Measurements from ENCODE around the gene MMP8.

MMP8 gene

GRCh38 chr11:102724904-102725500, at the start of gene MMP8:
Gene MMP8, minus strand, starts transcription at chr11:102724954. Its CDS starts 99 bp downstream, at chr11:102724855.
- TF ChIP-seq, protein P1, sequence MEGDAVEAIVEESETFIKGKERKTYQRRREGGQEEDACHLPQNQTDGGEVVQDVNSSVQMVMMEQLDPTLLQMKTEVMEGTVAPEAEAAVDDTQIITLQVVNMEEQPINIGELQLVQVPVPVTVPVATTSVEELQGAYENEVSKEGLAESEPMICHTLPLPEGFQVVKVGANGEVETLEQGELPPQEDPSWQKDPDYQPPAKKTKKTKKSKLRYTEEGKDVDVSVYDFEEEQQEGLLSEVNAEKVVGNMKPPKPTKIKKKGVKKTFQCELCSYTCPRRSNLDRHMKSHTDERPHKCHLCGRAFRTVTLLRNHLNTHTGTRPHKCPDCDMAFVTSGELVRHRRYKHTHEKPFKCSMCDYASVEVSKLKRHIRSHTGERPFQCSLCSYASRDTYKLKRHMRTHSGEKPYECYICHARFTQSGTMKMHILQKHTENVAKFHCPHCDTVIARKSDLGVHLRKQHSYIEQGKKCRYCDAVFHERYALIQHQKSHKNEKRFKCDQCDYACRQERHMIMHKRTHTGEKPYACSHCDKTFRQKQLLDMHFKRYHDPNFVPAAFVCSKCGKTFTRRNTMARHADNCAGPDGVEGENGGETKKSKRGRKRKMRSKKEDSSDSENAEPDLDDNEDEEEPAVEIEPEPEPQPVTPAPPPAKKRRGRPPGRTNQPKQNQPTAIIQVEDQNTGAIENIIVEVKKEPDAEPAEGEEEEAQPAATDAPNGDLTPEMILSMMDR (IDR thresholded peaks at IDR 0.05; ENCODE audit: extremely low read depth, insufficient read depth, missing control alignments) = no peak
- no peak for DNase-seq (ENCODE audit: low spot score)
- in situ Hi-C loops (cut with MboI; ENCODE audit: low pct_unique_long_range_greater_than_20kb, low sequenced_read_pairs, unreplicated experiment) = no loop called here

GRCh38 chr11:102773386-102773785, 48.6 kb upstream of the MMP8 start:
- no peak for DNase-seq (ENCODE audit: low spot score)
- in situ Hi-C loops (cut with MboI; ENCODE audit: low pct_unique_long_range_greater_than_20kb, low sequenced_read_pairs, unreplicated experiment) = no loop called here
- TF ChIP-seq, protein P1 (IDR thresholded peaks at IDR 0.05; ENCODE audit: extremely low read depth, insufficient read depth, missing control alignments) = no peak

DNA sequence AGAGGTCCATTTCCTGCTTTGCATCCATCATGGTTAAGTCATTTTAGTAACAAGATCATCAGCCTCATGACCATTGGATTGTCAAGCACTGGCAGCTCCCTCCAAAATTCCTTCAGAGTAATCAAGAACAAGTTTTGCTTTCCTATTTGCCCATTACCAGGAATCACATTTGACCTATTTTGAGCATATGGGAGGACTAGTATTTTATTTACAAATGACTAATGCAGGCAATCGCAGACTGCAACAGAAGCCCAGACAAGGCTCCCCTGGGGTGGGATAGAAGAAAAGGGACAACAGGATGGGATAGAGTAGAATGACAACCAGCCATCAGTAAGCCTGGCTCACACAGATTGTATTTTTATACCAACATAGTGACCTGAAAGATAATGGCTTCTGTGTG, 46.6 kb upstream of the MMP8 start:
- DNase-seq (ENCODE audit: low spot score) = no peak
- in situ Hi-C loops (cut with MboI; ENCODE audit: low pct_unique_long_range_greater_than_20kb, low sequenced_read_pairs, unreplicated experiment) = no loop called here
- TF ChIP-seq, protein P1 (IDR thresholded peaks at IDR 0.05; ENCODE audit: extremely low read depth, insufficient read depth, missing control alignments) = no peak

GRCh38 chr11:102770191-102770590, 45.4 kb upstream of the MMP8 start:
- DNase-seq (ENCODE audit: low spot score) = no peak
- in situ Hi-C loops (cut with MboI; ENCODE audit: low pct_unique_long_range_greater_than_20kb, low sequenced_read_pairs, unreplicated experiment) = no loop called here

DNA sequence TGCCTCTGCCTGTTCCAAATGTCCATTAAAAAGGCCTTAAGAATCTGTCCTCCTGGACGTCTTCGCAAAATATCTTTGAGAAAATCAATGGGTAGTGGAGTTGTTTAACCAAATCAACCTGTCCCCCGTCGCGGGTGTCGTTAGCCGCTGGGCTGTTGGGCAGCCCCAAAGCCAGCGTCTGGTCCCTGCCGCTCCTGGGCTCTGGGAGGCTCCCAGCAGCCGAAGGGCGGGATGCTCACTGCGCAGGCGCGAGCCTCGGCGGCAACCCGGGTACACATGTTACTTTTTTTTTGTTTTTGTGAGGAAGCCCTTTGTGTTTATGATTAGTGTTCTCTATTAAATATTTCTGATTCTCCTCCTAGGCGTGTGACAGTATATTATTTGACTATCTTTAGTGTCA, 43.0 kb upstream of the MMP8 start:
- DNase-seq (ENCODE audit: low spot score) = no peak
- TF ChIP-seq, protein P1 (IDR thresholded peaks at IDR 0.05; ENCODE audit: extremely low read depth, insufficient read depth, missing control alignments) = no peak
- in situ Hi-C loops (cut with MboI; ENCODE audit: low pct_unique_long_range_greater_than_20kb, low sequenced_read_pairs, unreplicated experiment) = no loop called here

More at GRCh38 chr11:102770191-102770590, 45.4 kb upstream of the MMP8 start:
- TF ChIP-seq, protein P1 (IDR thresholded peaks at IDR 0.05; ENCODE audit: extremely low read depth, insufficient read depth, missing control alignments) = no peak

DNA sequence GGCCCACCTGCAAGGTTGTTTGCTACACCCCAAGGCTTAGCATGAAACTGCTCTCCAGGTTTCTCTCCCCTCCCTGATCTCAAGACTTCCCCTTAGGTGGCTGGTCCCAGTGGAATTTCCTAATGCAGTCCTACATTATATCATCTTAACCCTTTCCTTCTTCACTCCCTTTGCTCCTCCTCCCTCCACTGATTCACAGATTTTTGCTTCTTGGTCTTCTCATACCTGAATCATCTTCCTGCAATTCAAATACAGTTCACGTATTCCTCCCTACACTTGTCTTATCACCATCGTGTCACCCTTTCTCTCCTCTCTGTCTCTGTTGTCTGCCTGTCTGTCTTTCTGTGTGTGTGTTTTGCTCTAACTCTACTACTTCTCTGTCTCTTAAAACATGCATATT, 38.7 kb upstream of the MMP8 start:
- no peak for DNase-seq (ENCODE audit: low spot score)
- TF ChIP-seq, protein P1 (IDR thresholded peaks at IDR 0.05; ENCODE audit: extremely low read depth, insufficient read depth, missing control alignments) = no peak
- in situ Hi-C loops (cut with MboI; ENCODE audit: low pct_unique_long_range_greater_than_20kb, low sequenced_read_pairs, unreplicated experiment) = no loop called here

Data from GM13977 (cell line).